HG03095 (cell line): ENCODE measurements around the gene PRR14.
A peak's percentile ranks its signal among the peaks of the same experiment; 100 is the strongest.
"Not testable (repeated sequence)": the region's sequence is repeated elsewhere in the genome, so short reads cannot be mapped to it uniquely, and the experiment has no call there.

Experiments used
- ATAC-seq: cut with Tn5 transposase; IDR thresholded peaks from one replicate; pipeline ENCODE4 v1.9.1; 2021; ENCODE audit warnings: moderate library complexity; ENCODE audit not compliant: unreplicated experiment

Gene PRR14

DNA sequence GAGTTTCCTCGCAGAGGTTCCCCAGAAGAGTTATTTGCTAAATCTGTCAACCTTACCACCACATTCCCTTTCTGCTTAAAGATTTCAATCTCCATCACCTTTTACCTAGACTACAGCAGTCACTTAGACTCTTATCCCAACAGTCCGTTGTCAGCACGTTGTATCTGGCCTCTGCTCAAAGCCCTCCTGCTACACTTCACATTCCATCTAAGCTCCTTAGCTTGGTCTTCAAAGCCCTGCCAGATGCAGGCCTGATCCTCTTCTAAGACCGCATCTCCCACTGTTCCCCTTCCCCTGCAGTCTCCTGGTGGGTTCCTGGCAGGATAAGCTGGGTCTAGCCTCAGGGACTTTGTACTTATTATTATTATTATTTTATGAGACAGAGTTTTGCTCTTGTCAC, 37.9 kb downstream of the PRR14 start:
- no peak for ATAC-seq

DNA sequence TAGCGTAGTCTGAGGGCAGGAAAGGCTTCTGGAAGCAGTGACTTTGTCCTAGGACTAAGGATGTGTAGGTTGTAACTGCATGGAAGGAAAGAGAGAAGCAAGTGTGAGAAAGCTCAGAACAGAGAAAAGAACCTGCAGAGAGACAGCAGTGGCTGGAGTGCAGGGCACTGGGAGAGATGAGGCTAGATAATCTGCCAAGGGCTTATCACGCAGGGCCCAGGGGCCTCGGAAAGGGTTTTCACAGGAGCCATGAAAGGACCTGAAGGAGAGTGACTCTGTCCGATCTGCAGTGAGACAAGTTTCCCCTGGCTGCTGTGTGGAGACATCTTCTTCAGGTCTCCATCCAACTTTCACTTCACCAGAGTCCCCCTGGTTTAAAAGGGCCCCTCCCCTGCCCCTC, 41.1 kb downstream of the PRR14 start:
- ATAC-seq = no peak

DNA sequence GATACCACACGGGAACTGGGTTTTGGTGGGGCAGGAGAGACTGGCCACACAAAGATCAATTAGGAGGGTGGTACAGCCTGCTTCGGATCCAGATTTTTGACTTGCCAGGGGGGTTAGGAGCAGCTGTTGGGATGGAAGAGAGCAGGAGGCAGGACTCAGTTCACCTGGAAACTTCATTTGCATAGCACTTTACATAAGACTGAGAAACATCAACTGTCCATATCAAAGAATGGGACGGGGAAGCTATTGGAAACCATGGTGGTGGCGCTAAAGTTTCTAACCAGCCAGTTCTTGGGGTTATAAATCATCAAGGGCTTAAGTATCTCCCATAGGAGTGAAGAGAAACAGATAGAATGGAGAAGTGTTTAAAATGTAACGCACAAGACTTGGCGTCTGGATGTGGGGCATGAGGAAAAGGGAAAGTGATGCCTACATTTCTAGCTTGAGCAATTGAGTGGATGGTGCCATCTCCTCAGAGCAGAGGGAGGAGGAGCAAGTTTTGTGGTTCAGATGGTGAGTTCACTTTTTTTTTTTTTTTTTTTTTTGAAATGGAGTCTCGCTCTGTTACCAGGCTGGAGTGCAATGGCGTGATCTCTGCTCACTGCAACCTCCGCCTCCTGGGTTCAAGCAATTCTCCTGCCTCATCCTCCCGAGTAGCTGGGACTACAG, 41.8 kb downstream of the PRR14 start:
- ATAC-seq = no peak

DNA sequence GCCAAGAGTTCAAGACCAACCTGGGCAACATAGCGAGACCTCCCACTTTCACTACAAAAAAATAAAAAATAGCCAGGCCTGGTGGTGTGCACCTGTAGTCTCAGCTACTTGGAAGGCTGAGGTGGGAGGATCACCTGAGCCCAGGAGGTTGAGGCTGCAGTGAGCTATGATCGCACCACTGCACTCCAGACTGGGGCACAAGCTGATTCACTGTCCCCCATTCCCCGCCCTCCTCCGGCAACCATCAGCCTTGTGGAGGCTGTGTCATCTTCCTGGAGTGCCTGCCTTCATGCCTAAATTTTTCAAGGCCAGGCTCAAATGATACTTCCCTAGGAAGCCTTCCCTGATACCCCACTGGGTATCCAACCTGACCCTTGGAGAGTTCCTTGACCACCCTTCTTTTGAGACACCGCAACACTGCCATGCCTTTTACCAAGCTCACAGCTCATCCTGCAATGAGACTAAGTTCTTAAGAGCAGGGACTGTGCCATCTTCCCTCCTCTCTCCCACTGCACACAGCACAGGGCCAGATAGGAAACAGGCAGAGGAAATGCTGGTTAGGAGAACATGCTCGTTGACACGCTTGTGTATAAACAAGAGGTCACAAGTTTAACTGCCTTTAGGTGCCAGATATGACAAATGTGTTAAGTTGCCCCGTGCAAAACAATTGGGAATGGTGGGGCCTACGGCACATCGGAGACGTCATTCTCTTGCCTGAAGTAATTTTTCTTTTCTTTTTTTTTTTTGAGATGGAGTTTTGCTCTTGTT, 44.4 kb downstream of the PRR14 start:
- no peak for ATAC-seq

DNA sequence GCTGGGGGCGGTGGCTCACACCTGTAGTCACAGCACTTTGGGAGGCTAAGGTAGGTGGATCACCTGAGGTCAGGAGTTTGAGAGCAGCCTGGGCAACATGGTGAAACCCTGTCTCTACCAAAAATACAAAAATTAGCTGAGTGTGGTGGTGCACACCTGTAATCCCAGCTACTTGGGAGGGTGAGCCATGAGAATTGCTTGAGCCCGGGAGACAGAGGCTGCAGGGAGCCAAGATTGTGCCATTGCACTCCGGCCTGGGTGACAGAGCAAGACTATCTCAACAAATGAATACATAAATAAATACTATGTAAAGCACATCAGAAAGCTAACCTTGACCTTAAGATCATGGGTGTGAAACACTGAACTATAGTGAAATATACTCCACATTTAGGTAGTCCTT, 45.9 kb downstream of the PRR14 start:
- not testable (repeated sequence) for ATAC-seq

DNA sequence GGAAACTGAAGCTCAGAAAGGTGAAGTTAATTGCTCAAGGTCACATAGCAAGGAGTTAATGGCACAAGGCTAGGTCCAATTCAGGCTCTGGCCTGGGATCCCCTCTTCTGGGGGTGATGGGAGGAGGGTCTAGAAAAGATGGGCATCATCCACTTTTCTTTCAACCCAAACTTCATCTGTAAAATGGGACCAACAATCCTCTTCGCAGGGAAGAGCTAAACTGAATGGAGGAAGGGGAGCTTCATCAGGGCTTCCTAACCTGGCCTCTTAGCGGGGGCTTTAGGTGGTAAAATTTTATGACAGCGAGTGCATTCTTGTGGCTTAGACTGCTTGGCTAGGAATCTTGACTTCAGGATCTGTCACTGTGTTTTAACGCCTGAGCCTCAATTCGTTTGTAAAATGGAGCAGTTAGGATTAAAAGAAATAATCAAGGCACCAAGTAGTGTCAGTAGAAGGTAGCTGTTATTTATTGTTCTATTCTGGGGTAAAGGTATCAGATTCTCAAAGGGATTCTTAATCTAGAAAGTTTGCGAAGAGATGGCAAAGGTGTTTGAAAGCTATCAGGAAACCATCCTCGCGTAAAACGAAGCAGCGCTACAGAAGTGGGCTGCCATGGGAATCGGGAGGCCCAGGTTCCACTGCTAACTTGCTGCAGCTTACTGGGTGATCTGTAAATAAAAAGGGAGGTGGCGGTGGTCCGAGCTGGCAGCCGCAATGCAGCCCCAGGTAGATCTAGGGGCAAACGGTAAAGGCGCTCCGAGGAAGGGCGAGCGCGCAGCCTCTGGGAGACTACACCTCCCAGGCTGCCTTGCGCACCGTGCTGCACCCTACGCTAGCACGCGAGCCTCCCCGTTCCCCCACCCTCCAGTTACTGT, 46.7 kb downstream of the PRR14 start:
- peak; percentile 77 for ATAC-seq

DNA sequence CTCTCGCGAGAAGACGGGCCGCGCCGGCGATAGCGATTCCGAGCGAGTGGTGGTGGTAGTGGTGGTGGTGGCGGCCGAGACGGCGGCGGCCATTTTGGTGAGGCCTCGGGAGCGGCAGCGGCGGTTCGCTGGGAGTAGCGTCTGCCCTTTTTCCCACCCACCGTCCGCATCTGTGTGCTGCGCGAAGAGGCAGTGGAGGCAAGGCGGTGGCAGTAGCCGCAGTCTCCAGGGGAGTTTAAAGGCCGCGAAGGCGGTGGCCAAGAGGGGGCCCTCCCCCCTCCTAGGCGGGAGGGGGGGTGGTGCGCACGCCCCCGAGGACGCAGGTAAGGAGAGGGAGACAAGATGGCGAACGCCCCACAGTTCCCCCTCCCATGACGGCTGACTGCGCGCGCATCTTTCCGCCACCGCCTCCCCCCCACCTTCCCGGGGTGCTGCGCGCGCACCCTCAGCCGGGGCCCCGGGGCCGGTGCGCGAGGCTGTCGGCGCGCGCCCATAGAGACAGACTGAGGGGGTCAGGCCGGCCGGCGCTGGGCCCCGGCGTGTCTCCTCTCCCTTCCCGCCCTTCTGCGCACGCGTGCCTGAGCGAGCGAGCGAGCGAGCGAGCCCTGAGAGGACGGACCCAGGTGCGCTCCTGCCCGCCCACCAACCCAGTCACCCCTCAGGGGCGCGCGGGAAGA, 47.5 kb downstream of the PRR14 start:
- ATAC-seq = peak; percentile 59

DNA sequence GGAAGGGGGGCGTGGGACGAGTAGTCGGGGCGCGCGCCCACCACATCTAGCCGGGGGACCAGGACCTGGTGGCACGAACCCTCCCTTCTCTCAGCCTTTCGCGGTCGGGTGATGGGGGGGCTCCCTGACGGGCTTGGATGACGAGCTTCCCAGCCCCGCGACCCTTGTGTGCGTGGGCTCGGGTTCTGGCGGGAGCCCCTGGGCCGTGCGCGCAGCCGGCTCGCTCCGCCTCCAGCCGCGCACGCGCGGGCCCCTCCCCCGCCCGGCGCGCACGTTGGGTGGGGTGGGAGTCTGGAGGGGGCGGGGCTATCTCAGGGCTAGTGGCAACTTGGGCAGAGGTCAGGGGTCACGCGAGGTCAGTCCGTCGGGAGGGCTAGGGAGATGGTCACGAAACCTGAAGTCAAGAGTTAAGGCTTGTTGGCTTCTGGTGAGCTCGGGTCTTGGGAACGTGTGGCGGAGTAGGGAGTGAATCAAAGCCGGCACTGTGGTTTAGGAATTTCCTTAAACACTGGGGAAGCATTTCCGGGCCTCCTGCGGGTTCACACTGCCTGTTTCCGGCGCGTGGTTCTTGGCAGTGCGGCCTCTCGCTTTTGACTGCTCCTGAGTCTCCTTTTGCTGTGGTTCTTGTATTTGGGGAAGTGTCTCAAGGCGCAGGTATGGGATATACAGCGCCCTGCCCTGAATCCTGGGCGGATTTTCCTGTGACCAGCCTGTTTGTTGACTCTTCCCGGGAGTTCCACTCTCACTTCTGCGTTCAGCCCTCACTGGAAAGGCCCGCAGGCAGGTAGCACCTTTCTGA, 48.3 kb downstream of the PRR14 start, which contains the start of gene SRCAP:
Gene SRCAP, plus strand, starts transcription at position 356 of the 799 bp plus-strand sequence. CDS start 1,654 bp downstream, outside the sequence.
- peak; percentile 24 for ATAC-seq

DNA sequence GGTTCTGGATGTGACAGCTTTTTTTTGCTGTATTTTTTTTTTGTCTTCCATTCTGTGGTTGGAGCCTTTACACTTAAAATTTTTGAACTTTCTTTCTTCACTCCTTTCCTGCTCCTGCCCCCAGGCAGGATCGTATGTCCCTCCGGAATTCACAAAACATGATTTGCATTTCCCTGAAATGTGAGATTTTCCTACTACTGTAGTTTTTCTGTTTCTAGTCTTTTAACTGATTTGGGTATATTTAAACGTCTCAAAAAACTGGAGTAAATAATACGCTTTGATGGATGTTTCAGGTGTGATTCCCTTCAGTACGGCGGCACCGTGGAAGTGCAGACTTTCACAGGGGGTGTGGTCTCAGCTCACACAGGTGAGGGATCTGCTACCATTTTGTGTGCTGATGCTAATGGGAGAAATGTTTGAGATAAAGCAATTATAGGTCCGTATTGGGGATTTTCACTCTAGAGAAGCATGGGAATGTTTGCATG, 48.9 kb downstream of the PRR14 start:
- ATAC-seq = no peak

DNA sequence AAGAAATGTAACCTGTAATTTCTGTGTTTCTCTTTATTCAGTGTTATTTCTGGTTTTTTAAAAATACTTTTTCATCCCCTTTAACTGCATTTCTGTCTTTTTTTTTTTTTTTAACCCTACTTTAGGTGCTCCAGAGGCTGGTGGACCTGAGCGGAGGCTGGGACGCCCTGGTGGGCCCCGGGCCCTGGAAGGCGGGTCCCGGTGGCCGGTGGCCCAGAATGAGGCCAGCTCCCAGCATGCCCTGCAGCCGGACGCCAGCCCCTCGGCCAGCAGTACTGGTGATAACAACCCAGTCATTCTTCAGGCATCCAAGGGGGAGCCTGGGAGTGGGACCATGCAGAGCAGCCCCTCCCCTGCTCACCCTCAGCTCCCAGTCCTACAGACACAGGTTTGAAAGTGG, 49.7 kb downstream of the PRR14 start:
- no peak for ATAC-seq

DNA sequence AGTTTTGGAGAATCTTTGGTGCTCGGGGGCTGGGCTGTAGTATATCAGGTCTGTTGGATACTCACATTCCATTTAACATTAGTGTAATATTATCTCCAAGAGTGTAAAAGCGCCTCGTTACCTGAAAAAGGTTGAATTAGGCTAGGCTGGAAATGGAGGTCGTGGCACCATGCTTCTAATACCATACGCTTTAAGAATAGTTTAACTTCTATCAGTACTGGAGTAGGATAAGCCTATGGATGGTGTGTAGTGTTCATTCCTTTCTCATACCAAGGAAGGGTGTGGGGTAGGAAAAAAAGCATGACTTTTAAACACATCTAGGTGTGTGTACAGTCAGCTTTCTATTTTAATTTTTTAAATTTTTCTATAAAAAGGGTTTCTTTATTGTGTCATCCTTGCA, 50.2 kb downstream of the PRR14 start:
- ATAC-seq = no peak

DNA sequence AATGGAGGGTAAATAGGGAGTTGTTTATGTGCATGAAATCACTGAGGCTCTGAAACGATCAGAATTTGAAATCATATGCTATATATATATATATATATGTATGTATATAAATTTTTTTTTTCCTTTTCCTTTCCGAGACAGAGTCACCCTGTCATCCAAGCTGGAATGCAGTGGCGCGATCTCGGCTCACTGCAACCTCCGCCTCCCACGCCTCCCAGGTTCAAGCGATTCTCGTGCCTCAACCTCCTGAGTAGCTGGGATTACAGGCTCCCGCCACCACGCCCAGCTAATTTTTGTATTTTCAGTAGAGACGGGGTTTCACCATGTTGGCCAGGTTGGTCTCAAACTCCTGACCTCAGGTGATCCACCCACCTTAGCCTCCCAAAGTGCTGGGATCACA, 52.3 kb downstream of the PRR14 start:
- ATAC-seq = not testable (repeated sequence)

DNA sequence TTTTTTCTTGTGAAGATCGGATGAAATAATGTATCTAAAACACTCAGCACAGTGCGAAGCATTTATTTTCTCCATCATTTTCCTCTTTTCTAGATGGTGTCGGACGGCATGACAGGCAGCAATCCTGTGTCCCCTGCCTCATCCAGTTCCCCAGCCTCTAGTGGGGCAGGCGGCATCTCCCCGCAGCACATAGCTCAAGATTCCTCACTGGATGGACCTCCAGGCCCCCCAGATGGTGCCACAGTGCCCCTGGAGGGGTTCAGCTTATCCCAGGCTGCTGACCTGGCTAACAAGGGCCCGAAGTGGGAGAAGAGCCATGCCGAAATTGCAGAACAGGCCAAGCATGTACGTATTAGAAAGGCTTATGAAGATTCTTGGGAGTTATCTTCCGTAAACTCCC, 53.2 kb downstream of the PRR14 start:
- no peak for ATAC-seq
